Type B pancreatic cell (in vitro differentiated cells): ENCODE measurements around the gene HSPB2. TPM values are rescaled to one million over a fixed set of nuclear protein-coding genes. Genes with fewer than 3 reads are reported as not detected.
A peak's percentile ranks its signal among the peaks of the same experiment; 100 is the strongest.

ENCODE experiments used
- DNase-seq: peaks from one replicate; pipeline ENCODE4 v3.0.0; 2021; ENCODE audit warnings: mixed read lengths; ENCODE audit not compliant: unreplicated experiment; ENCODE audit errors: extremely low spot score
- H3K27ac Mint-ChIP-seq: 2 replicates; pipeline ENCODE4 v1.8.0; 2021; ENCODE audit warnings: mild to moderate bottlenecking, mixed read lengths
- H3K27me3 Mint-ChIP-seq: 2 replicates; pipeline ENCODE4 v1.8.0; 2021; ENCODE audit warnings: mixed read lengths
- H3K36me3 Mint-ChIP-seq: 2 replicates; pipeline ENCODE4 v1.8.0; 2021; ENCODE audit warnings: mixed read lengths
- H3K4me1 Mint-ChIP-seq: one replicate; pipeline ENCODE4 v1.8.0; 2021; ENCODE audit warnings: mixed read lengths; ENCODE audit not compliant: unreplicated experiment
- H3K4me3 Mint-ChIP-seq: 2 replicates; pipeline ENCODE4 v1.8.0; 2021; ENCODE audit warnings: mild to moderate bottlenecking, mixed read lengths
- H3K9me3 Mint-ChIP-seq: 2 replicates; pipeline ENCODE4 v1.8.0; 2021; ENCODE audit warnings: mixed read lengths
- total RNA-seq: library from RNA; stranded (reverse); gene quantifications from 2 replicates; pipeline ENCODE4 v1.2.1, GENCODE V29; 2021; ENCODE audit warnings: low replicate concordance
- TF ChIP-seq, protein P1 (sequence below): fragments of 200-600 bp; sonication (generic); conservative IDR thresholded peaks from 2 replicates; pipeline ENCODE4 v1.5.0; 2021; ENCODE audit warnings: antibody characterized with exemption, mild to moderate bottlenecking

The HSPB2 gene
- total RNA-seq, 1 donor from 2014 or later: not detected

DNA sequence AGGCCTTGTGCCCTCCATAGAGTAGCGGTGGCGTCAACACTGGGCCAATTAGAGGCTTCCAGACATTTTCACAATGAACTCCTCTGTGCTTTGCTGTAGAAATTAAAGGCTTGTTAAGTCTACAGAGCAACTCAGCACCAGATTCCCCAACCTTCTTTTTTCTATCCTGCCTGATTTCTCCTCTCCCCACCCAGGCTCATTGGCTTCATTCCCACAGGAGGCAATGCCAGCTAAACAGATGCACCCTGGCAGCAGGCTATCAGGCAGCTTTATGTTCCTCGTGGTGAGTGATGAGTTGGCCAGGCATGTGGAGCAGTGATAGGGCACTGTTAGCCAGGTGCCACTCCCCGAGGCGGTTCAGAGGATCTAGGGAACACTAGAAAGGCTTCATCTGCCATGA is 29.4 kb downstream of the HSPB2 start:
- TF ChIP-seq, protein P1, sequence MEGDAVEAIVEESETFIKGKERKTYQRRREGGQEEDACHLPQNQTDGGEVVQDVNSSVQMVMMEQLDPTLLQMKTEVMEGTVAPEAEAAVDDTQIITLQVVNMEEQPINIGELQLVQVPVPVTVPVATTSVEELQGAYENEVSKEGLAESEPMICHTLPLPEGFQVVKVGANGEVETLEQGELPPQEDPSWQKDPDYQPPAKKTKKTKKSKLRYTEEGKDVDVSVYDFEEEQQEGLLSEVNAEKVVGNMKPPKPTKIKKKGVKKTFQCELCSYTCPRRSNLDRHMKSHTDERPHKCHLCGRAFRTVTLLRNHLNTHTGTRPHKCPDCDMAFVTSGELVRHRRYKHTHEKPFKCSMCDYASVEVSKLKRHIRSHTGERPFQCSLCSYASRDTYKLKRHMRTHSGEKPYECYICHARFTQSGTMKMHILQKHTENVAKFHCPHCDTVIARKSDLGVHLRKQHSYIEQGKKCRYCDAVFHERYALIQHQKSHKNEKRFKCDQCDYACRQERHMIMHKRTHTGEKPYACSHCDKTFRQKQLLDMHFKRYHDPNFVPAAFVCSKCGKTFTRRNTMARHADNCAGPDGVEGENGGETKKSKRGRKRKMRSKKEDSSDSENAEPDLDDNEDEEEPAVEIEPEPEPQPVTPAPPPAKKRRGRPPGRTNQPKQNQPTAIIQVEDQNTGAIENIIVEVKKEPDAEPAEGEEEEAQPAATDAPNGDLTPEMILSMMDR: no peak
- H3K9me3 Mint-ChIP-seq: no peaks in the 10 kb centered on the region
- H3K27ac Mint-ChIP-seq: no peak overlapping the region
- peaks cover 4% of the 10 kb centered on the region for H3K27me3 Mint-ChIP-seq
- H3K36me3 Mint-ChIP-seq: peaks cover 8% of the 10 kb centered on the region
- no peak for DNase-seq
- no peak overlapping the region for H3K4me3 Mint-ChIP-seq
- H3K4me1 Mint-ChIP-seq: peaks cover 33% of the 10 kb centered on the region

DNA sequence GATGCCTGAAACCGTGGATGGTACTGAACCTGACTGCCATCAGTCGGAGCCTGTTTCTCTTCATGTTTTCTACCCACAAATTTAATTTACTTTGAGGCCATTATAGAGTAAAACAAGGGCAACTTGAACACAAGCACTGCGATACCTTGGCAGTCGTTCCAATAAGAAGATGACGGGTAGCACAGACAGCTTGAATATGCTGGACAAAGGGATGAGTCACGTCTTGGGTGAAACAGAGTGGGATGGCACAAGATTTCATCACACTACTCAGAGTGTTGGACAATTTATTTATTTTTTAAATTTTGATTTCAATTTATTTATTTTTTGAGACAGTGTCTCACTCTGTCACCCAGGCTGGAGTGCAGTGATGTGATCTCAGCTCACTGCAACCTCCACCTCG is 30.3 kb downstream of the HSPB2 start:
- no peaks in the 10 kb centered on the region for H3K9me3 Mint-ChIP-seq
- H3K27ac Mint-ChIP-seq: no peak overlapping the region
- peaks cover 4% of the 10 kb centered on the region for H3K27me3 Mint-ChIP-seq
- TF ChIP-seq, protein P1: no peak
- DNase-seq: no peak
- H3K36me3 Mint-ChIP-seq: peaks cover 8% of the 10 kb centered on the region
- H3K4me1 Mint-ChIP-seq: peaks cover 30% of the 10 kb centered on the region
- H3K4me3 Mint-ChIP-seq: no peak overlapping the region

GRCh38 chr11:111944139-111944538 is 31.6 kb downstream of the HSPB2 start:
- TF ChIP-seq, protein P1: no peak
- Mint-ChIP-seq H3K27me3 (peaks cover 4% of the 10 kb centered on the region), H3K36me3 (peaks cover 11% of the 10 kb centered on the region), H3K27ac (peak overlapping the region; percentile 13), H3K4me1 (peaks cover 18% of the 10 kb centered on the region), H3K4me3 (no peak overlapping the region), H3K9me3 (no peaks in the 10 kb centered on the region)
- no peak for DNase-seq

DNA sequence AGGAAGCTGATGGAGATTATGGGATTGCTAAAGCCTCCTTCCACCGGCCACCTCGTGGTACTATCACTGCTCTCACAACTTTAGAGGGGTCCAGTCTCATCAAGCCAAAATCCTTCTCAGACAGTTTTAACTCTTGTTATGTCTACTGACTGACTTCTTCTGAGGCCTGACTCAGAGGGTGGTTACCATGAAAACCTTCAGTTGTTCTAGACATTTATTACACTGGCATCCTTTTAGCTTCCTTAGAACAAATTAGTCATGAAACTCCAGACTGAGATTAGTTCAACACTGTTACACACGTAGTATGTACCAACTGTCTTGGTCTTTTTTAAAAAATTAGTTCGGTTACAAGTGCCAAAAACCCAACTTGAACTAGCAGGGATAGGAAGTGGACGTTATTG is 32.1 kb downstream of the HSPB2 start:
- no peaks in the 10 kb centered on the region for H3K9me3 Mint-ChIP-seq
- peaks cover 4% of the 10 kb centered on the region for H3K27me3 Mint-ChIP-seq
- no peak for DNase-seq
- H3K36me3 Mint-ChIP-seq: peaks cover 16% of the 10 kb centered on the region
- no peak overlapping the region for H3K27ac Mint-ChIP-seq
- TF ChIP-seq, protein P1: no peak
- no peak overlapping the region for H3K4me3 Mint-ChIP-seq
- peaks cover 18% of the 10 kb centered on the region for H3K4me1 Mint-ChIP-seq

DNA sequence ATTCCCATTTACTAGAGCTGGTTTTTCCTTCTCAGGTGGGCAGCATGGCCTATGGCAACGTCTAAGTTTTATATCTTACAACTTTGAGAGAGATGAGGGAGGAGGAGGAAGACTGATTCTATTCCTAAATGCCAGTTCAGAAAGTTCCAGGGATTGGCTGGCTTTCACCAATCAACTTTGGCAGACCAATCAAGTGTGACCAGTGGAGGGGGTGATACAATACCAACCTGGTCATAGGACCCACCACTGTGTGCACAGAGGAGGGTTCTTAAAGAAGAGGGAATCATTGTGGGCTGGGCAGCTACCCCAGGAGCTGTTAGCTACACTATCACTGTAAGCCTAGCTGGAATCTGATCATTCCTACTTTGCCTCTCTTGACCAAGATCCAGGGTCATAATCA is 32.7 kb downstream of the HSPB2 start:
- no peak overlapping the region for H3K4me3 Mint-ChIP-seq
- H3K27ac Mint-ChIP-seq: no peak overlapping the region
- H3K4me1 Mint-ChIP-seq: peaks cover 17% of the 10 kb centered on the region
- H3K36me3 Mint-ChIP-seq: peaks cover 19% of the 10 kb centered on the region
- H3K9me3 Mint-ChIP-seq: no peaks in the 10 kb centered on the region
- peaks cover 3% of the 10 kb centered on the region for H3K27me3 Mint-ChIP-seq
- TF ChIP-seq, protein P1: no peak
- DNase-seq: no peak

DNA sequence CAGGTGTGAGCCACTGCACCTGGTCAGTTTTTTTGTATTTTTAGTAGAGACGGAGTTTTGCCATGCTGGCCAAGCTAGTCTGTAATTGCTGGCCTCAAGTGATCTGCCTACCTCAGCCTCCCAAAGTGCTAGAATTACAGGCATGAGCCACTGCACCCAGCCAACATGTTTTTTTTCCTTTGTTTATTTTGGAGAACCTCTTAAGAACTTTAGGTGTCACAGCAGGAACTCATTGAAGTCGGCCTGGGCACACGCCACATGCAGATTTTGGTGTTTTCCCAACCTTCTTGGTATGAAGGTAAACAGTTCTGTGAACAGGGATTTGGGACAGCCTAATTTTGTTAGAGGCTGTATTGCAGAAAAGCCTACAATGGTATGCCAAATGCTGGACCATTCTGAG is 34.0 kb downstream of the HSPB2 start:
- TF ChIP-seq, protein P1: no peak
- DNase-seq: no peak
- H3K36me3 Mint-ChIP-seq: peaks cover 19% of the 10 kb centered on the region
- peaks cover 13% of the 10 kb centered on the region for H3K4me1 Mint-ChIP-seq
- no peak overlapping the region for H3K27ac Mint-ChIP-seq
- no peaks in the 10 kb centered on the region for H3K9me3 Mint-ChIP-seq
- H3K27me3 Mint-ChIP-seq: no peaks in the 10 kb centered on the region
- H3K4me3 Mint-ChIP-seq: no peak overlapping the region
